HG03103 (cell line): ENCODE results near the gene EID1.
"Not testable (repeated sequence)": the region's sequence is repeated elsewhere in the genome, so short reads cannot be mapped to it uniquely, and the experiment has no call there.

Experiments
- ATAC-seq: cut with Tn5 transposase; IDR thresholded peaks from one replicate; pipeline ENCODE4 v1.9.1; 2021; ENCODE audit warnings: low read depth; ENCODE audit not compliant: unreplicated experiment

Gene EID1

DNA sequence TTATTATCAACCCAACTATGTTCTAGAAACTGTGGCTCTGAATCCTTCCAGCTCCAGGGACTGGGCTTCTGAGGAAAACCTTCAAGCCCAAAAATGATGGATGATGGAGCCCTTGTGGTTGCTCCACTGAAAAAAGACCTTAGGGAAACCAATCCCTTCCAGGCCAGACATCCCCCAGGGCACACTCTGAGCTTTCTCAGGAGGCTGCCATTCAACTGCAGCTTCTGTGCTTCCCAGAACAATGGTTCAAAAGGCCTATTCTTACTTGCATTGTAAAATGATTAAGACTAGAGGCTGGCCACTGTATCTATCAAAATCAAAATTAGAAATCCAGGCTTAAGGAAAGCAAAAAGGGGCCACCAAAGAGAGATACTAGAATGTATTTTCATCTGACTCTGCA, 27.3 kb downstream of the EID1 start:
- no peak for ATAC-seq

DNA sequence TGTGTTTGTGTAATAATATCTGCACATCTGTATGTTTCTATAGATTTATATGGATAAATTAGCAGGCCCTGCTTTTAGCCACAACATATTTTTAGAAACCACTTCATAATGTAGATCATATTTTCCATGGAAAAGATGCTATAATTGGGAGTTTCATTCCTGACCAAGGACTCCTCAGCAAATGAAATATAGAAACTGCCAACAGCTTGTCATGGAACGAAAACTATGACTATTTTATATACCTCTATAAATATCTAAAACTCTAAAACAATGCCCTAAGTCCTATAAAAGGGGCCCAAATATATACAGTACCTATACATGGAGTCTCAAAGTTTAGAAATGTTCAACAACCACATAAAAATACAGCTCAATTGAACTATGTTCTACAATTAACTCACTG, 27.9 kb downstream of the EID1 start:
- no peak for ATAC-seq

DNA sequence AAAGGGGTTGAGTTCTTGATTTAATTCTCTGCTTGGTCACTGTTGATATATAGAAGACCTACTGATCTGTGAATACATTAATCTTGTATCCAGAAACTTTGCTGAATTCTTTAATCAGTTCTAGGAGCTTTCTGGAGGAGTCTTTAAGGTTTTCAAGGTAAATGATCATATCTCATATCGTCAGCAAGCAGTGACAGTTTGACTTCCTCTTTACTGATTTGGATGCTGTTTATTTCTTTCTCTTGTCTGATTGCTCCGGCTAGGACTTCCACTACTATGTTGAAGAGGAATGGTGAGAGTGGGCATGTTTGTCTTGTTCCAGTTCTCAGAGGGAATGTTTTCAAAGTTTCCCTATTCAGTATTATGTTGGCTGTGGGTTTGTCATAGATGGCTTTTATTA, 31.4 kb downstream of the EID1 start:
- ATAC-seq: not testable (repeated sequence)

DNA sequence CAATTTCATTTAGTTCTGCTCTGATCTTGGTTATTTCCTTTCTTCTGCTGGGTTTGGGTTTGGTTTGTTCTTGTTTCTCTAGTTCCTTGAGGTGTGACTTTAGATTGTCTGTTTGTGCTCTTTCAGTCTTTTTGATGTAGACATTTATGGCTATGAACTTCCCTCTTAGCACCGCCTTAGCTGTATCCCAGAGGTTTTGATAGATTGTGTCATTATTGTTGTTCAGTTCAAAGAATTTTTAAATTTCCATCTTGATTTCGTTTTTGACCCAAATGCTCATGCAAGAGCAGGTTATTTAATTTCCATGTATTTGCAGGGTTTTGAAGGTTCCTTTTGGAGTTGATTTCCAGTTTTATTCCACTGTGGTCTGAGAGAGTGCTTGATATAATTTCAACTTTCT, 32.6 kb downstream of the EID1 start:
- ATAC-seq: not testable (repeated sequence)

DNA sequence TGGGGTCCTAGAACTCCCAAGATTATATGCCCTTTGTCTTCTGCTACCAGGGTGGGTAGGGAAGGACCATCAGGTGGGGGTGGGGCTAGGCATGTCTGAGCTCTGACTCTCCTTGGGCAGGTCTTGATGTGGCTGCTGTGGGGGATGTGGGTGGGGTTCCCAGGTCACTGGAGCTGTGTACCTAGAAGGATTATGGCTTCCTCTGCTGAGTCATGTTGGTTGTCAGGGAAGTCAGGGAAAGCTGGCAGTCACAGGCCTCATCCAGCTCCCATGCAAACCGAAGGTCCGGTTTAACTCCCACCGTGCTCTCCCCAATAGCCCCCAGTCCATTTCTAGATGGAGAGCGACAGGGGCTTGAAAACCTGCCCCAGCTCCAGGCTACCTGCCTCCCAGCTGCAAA, 35.2 kb downstream of the EID1 start:
- no peak for ATAC-seq

DNA sequence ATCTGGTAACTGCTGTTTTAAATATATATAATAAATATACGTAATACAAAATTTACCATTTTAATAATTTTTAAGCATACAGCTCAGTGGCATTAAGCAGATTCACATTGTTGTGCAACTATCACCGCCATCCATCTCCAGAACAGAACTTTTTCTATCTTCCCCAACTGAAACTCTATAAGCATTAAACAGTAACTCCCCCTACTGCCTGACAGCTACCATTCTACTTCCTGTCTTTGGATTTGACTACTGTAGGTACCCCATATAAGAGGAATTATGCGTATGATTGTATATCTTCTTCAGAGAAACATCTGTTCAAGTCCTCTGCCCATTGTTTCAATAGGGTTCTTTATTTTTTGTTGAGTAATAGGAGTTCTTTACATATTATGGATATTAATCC, 36.8 kb downstream of the EID1 start:
- no peak for ATAC-seq

DNA sequence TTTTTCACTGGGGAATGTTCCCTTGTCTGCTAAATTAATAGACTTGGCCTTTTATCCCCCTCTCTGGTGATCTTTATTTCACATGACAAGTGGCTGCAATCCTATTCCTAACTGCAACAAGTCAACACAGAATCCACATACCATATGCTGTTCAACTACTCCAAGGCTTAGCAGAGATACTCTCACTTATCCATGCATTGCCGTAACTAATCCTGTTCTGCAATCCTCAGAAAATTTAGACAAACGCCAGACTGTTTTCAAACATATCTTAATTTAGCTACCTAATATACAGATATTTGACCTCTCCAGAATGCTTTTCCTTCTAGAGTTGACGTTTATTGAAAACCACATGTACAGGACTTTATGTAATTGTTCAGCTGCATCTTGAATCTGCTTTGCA, 37.9 kb downstream of the EID1 start:
- ATAC-seq: no peak

DNA sequence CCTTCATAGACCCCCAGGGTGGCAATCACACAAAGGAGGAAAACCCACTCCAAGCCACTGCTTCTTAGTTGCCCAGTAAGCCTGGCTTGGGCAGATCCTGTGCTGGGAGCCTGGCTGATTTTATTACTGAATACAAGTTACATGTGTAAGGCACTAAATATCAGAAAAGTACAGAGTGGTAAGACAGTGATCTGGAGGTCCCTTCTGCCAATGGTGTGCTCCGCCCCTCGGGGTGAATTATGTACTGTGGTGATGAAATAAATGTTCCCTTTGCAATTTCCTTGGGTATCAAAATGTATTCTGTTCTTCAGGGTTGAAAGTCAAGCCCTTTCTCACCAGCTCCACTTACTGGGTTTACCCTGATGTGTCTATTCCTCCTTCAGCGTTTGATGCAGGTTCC, 38.8 kb downstream of the EID1 start:
- no peak for ATAC-seq

DNA sequence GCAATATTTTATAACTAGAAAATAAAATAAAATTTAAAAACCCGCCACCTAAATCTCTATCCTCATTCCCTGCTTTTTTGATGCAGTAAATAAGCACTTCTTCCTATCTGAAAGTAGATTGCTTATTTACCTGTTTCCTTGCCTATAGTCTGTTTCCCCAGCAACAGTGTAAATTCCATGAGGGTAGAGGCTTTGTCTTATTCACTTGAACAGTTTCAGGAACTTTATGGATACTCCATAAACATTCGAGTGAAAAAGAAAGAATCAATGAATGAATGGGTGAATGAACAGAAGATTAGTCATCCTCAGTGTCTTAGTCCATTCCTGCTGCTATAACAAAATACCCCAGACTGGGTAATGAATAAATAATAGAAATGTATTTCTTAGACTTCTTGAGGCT, 44.1 kb downstream of the EID1 start:
- no peak for ATAC-seq

DNA sequence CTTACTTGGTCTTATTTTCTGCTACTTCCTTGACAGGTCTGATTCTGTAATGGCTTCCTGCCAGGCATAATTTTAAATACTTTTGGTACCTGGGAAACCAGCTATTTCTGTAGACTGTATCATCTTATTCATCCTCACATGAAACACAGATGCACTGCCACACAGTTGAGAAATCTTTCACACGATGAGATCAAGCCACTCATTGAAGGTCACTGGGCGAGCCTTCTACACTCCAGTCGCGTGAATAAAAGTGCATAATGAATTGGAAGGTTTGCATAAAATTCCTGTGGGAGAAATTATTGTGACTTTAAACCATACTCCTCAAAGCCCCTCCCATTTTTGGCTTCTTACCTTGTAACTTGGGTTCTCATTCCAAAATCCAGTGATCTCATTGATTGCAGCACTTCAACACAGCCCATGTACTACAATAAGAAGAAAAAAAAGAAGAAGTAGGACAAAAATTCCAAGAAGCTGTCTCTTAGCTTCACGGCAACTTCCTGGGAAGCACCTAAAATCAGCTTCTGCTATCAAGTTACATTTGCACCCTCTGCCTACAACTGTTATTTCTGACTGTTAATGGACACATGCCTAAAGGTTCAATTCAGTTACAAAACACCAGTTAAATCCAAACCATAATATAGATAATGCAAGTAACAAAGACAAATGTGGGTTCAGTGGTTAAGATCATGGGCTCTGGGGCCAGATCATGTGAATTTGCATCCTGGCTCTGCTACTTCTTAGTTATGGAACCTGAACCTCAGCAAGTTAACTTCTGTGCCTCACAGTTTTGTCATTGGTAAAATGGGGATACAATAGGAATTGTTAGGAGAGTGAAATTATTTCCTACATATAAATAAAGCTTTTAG, 46.8 kb downstream of the EID1 start:
- ATAC-seq: no peak

DNA sequence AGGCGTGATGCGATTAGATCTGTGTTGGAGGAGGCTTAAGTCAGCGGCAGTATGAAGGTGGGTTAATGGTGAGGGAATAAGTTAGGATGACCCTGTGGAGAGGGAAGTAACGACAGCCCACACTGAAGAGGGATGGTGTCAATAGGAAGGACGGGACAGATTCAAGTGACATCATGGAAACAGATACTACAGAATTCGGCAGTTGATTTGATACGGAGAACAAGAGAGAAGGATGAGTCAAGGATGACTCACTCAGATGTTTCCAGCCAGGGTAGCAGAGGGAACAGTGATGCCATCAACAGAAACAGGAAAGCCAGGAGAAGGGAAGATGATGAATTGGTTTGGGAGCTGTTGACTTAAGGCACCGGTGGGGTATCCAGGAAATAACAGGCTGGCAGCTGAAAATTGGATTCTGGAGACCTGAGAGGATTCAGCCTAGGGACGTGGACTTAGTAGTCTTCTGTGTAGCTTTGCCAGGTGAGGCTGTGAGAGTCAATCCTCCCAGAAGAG, 47.8 kb downstream of the EID1 start:
- no peak for ATAC-seq

DNA sequence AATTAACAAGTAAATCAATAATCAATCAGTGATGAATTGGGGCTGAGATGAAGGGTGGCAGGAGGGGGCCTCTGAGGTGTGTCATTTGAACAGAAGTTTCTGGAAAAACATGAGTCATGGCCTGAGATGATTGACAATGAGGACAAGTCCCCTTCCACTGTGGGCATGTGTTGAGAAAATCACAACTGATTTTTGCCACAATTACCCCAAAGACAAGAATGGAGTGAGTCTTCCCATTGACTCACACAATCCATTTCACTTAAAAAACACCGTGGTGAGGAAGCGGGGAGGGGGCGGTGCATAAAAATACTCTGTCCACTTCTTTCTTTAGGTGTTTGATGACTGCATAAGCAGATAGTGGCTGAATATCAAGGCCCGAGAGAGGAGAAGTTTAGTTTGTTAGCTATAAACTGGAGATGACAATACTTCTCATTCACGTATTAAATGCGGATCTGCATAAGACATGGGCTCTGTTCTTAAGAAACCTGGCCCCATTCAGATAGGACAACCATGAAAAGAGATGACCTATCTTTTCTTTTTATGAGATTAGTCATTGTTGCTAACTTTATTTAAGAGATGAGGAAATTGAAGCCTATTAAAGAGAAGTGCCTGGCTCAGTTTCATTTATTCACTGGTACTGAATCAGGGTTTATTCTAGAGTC, 51.1 kb downstream of the EID1 start:
- no peak for ATAC-seq

DNA sequence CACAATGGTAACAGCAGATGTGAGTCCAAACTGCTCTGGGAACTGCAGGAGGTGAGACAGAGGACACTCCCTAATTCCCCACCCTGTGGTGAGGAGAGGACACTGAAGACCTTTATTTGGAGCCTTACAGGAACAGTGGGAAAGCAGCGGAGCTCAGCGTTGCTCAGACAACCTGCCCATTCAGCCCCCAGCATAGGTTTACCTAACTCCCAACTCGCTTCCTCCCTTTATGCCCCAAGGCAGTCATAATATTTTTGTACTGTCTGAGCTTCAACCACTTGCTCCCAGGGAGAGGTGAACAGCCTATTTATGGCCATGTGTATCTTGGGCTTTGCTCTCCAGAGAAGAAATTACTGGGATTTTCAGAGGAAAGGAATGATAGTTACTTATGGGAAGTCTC, 51.7 kb downstream of the EID1 start:
- ATAC-seq: no peak
